Inflammatory macrophage treated with lipopolysaccharide for 1 hour (primary cell): ENCODE data around the gene PDE7B.
"Not testable (repeated sequence)": the region's sequence is repeated elsewhere in the genome, so short reads cannot be mapped to it uniquely, and the experiment has no call there.

Experiments
- DNase-seq, 2 donors: peaks; one replicate each; pipeline ENCODE4 v3.0.0-alpha.2; 2020 to 2022

Gene PDE7B

DNA sequence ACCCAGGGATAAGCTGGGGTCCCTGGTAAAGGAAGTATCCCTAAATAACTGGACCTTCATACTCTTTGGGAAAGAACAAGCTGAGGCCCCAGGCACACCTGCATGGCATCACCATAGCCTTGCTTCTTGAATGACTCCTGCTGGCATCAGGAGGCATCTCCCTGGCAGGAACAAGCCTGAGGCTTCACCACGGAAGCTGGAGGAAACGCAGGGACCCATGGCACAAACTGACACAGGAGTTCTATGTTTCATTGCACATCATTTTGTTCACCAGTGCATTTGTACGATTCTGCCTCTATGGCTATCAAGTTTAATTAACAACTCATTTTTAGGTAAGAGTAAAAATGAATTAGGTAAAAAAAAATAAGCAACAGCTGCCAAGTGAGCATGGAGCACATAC is 619 bp upstream of the PDE7B start:
- no peak for DNase-seq

DNA sequence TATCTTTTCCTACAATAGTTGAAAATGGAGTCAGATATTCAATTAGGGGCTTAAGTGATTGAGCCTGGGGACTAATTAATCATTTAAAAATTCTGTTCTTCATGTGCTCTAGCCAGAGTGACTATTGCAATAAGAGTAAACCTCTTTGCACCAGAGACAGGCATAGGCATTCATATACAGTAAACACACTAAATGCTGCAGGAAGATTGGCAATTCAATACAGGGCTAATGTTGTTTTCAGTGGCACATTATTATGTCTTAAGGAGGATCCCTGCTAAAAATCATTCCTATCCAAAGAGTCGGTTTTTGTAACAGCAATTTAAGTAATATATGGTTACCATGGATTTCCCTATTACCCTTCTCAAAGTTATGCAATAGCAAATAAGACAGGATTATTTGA is 1.2 kb downstream of the PDE7B start:
- no peak for DNase-seq

DNA sequence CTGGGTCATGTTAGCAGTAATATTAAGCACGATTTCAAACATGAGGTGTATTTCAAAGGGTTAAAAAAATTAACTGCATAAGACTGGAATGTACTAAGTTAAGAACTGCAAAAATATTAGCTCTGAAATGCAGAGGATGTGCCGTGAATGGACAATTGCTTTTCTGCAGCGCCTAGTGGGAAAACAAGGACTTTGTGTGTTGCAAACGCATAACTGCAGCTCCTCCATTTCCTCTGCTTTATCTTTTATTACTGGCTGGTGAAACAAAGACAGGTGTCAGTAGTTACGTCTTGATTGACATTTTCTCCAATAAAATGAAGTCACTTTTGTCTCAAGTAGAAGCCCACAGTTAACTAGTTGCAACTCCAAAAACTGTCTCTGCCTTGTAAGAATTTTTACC is 1.7 kb downstream of the PDE7B start:
- DNase-seq = no peak

DNA sequence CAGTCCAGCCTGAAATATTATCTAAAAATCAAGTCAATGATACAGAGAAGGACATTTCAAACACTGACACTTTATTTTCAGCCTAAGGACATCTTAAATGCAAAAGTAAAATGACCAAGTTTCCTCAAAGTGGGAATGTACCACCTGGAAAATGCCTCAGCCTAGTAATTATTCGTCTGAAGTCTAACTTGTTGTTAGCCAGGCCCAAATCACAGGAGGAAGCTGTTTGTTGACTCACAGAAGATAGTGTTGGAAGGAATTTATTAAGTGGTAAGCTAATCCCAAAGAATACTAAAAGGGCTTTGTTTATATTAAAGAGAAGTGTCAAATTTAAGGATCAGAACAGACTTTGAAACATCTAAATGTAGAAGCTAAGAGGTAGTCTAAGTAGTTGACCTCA is 2.5 kb downstream of the PDE7B start:
- DNase-seq = no peak

DNA sequence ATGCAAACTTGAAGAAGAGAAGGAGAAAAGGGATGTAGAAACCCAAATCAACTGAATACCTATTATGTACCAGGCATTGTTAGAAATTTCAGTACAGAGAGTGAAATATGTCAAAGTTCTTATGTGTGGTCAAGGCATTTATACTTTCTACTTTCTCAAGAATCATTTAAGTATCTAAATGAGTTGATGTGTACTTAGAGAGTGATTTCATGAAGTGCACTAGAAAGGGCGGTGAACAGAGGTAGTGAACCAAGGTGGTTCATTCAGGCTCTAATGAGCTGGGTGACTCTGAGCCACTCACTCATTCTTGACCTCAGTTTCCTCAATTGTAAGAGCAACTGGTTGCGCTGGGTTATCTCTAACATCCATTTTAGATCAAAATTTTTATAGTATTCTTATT is 3.3 kb downstream of the PDE7B start:
- DNase-seq = no peak

DNA sequence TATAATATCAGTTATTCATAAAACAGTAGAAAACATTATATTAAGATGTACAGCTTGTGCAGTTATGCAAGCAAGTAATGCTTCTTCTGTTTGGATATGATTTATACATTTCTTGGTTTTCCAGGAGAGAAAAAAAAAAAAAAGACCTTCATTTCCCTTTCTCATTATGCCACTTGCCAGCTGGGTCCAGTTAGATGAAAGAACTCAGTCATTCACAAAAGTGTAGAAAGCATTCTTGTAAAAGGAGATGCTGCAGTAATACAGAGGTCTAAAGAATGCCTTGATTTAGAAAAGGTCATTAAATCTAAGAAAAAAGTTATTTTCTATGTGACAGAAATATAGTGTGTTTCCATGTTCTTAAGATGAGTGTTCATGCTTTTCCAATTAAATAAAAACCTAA is 7.4 kb downstream of the PDE7B start:
- DNase-seq = no peak

DNA sequence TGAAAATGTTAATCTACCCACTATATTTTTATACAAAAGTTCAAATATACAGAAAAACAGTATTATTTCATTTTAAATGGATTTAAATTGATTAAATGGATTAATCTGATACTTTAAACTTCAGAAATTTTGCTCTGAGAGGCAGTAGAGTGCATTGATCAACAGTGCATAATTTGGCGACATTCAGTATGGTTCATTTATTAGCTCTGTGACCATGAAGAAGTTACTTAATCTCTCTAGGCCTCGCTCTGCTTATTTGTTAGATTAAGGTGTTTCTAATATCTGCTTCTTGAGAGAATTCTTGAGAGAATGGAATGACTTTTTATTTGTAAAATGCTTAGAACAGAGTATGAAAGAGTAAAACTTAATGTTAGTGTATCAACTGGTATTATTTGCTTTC is 8.9 kb downstream of the PDE7B start:
- DNase-seq = no peak

DNA sequence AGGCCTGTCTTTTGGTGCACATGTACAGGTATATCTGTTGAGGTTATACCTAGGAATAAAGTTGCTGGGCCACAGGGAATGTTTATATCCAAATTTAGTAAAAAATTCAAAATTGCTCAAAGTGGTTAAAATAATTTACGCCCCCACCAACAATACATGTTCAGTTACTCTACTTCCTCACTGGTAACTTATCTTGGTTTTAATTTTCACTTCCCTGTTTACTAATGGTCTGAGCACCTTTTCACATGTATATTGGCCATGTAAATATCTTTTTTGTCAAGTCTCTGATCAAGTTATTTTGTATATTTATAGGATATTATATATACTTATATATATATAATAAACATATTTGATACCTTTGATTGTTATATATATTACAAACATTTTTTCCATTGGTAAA is 9.7 kb downstream of the PDE7B start:
- DNase-seq = no peak

DNA sequence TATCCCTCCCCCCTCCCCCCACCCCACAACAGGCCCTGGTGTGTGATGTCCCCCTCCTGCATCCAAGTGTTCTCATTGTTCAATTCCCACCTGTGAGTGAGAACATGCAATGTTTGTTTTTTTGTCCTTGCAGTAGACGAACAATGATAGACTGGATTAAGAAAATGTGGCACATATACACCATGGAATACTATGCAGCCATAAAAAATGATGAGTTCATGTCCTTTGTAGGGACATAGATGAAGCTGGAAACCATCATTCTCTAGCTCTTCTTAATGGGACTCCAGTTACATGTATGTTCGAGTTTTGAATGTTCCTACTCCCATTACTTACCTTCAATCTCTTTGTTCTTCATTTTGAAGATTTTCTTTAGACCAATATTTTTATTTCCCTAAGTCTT is 13.4 kb downstream of the PDE7B start:
- DNase-seq = not testable (repeated sequence)

DNA sequence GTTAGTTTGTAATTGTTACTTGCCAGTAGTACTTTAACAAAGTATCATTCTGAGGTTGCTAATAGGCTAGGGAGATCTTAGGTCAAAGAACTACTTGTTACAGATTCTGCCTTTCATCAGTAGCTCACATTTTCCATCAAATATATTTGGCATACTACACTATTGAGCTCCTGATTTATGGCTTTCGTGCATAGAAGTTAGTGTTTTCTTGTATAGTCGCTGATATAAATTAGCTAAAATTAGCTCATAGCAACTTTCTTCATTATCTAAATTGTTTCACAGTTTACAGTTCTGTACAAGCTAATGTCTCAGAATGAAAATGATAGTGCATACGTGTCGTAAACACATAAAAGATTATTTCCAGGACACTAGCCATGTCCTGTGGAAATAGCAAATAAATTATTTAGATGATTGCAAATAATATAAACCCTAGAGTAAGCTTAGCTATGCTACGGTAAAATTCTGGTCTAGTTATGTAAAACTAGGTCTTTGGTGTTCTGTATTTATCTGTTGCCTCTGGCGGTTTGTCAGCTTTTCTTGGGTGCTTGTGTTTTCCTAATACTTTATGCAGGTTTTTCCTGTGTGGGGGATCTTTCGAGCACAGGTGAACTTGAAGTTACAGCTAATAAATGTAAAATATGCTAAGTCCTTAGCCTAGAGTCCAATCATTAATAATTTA is 15.1 kb downstream of the PDE7B start:
- no peak for DNase-seq

DNA sequence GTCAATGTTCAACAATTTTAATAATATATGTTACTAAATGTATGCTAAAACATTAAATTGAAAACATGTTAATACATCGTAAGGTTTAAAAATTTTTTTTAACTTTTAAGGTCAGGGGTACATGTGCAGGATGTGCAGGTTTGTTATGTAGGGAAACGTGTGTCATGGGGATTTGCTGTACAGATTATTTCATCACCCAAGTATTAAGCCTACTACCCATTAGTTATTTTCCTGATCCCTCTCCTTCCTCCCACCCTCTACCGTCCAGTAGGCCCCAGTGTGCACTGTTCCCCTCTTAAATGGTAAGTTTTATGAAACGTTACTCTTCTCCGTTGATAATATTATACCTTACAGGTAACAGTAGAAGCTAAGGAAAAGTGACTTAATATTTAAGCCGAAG is 15.8 kb downstream of the PDE7B start:
- DNase-seq = no peak

DNA sequence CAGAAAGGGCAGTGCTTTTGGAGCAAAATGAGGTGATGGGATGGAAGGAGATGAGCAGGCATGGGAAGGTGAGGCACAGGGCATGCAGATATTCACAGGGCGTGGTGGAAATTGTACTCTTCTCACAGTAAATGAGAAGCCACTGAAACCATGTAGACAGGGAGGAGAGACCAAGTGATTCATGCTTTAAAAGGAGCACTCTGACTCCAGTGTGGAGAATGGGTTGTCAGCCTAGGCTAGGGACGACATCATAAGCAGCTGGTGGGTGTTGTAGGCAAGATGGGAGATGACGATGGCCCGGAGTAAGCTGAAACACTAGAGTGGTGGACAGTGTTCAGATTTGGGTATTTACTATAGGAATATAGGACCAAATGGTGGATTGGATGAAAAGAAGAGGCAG is 18.4 kb downstream of the PDE7B start:
- no peak for DNase-seq

DNA sequence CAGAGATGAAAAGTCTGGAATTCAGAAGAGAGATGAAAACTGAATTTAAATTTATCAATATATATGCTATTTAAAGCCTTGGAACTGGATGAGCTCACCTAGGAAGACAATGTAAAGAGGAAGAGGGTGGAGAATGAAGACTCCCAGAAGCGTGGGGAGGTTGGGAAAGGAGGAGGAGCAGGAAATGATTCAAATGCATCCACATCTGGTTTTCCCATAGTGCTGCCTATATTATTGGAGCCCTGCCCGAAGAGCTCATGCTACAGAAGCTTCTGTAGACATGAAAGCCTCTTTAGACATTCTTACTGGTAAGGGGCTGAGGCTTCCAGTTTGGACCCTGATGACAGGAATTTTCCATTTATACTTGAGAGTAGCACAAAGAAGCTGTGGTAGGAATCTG is 19.2 kb downstream of the PDE7B start:
- peak; percentile 25 to 33 for DNase-seq

DNA sequence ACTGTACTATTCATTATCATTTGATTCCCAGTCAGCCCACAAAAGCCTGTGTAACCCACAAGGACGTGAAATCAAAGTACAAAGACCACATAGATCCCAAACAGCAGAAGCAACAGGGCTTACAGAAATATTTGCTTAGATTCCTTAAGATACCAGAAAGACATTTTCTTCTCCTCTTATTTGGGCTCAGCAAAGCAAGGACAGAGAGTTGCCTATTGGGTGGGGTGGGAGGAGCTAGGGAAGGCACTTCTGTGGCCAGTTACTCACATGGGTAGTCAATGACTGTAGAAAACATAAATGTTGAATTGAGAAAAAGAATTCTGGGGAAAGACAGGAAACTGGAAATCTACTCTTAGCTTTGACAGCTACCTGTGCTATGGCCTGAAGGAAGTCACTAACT is 19.8 kb downstream of the PDE7B start:
- DNase-seq = no peak

DNA sequence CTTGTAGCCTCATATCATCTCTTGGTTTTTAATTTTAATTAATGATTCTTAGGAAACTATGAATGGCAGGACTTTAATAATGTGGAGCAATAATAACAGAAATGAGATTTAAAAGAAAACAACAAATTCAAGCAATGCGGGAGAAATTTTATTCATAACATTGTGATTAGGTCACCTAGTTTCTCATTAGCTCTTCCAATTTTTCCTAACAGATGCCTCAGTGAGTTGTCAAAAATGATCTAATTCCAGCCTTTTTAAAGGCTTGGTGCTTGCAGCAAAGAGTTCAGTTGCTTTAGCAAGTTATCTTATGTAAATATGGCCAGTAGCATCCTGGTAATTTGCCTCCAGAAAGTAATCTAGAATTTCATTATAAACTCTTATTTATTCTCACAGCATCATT is 20.4 kb downstream of the PDE7B start:
- DNase-seq = no peak

DNA sequence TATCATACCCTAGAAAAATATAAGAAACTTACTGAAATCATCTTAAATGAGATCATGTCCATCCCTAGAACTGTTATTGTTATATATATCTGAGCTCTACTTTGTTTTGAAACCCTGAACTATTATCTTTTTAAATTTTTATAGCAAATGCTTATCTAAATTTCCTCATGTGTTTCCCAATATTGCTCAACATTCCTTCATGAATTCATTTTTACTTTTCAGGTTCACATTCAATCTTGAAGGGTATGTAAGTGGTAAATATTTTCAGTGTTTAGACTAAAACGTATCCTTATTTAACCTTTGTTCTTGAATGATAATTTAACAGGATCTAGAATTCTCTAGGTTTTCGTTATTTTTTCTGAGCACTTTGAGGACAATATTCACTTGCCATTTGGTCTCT is 23.9 kb downstream of the PDE7B start:
- DNase-seq = no peak

DNA sequence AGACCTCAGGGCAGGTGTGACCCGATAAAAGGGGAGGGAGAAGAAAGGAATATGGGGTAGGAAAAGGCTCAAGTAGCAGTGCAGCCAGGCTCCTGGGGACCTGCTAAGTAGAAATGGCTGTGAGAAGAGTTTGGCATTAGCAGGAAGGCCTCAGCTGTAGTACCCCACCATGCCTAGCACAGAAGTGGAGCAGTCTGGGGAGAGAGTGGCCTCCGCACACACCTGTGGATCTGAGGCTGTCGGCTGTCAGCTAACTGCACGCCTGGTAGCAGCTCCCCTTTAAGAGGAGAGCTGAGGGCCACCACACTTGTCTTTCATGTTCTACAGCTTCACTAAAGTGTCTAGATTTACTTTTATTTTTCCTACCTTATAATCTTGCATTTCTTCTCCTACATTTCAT is 24.6 kb downstream of the PDE7B start:
- DNase-seq = no peak

DNA sequence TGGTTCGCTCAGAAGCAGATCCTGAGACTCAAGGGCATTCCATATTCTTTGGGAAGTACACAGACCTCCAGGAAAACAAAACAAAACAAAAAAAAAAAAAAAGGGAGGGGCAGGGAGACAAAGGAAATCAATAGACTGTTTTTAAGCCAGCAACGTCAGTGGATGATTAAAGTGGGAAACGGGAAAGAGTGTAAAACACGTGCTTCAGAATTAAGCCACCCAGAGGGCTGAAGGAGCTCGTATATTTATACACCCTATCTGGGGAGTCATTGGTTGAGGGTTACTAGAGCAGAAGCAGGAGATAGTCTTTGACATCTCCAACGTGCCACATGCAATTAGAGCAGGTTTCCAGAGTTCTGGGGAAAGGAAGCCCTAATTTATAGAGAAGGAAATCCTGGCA is 26.2 kb downstream of the PDE7B start:
- DNase-seq = no peak

DNA sequence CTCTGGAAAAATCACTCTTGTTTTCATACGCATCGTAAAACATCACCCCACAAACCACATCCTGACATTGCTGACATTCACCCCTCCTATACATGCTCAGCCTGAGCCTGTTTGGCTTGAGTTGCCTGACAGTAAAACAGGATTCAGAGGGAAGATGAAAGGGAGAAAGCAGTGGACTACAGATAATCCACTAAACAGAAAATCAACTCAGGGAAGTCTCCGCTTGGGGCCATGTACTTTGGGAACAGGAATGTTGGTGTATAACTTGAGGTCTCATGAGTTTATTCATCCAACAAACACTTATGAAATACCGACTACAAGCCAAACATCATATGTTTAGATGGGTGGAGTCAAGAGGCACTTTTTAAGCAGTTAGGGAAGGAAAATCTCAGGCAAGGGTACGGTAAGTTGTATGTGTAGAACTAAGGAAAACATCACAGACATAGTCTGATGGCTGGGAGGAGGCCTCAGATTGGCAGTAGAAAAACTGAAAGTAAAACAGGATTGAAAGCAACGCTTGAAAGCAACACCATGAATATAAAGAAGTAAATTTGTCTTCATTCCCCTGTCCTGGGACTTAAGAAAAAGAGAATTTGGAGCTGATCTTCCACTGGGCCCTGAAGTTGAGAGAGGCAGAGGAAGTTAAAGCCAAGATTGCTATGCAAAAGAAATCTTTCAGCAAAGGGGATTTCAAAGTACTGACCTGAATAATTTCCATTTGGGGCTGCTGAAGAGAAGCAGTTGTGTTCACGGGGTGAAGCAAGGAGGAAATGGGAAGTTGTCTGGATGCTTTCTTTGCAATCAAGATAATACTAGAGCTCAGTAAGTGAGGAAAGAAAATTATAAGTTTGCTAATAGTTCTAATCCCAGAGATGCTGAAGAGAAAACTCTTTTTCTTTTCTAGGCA is 28.8 kb downstream of the PDE7B start:
- DNase-seq = peak; percentile 20 to 49

DNA sequence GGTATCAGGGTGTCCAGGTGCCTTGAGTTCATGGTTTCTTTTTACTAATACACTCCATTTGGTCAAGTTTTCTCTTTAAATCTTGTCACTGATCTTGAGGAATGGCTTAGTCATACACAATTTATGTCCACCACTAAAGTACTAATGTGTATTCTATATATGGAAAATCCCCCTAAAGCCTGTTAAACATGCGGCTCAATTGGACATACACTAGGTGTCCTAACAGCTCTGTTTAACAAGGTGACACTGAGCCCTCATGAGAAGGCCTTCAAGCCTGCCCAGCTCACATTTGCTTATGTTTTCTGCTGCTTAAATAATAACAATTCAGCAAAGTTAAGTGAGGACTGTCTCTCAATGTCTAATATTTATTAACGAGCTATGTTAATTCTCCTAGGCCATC is 31.5 kb downstream of the PDE7B start:
- no peak for DNase-seq

DNA sequence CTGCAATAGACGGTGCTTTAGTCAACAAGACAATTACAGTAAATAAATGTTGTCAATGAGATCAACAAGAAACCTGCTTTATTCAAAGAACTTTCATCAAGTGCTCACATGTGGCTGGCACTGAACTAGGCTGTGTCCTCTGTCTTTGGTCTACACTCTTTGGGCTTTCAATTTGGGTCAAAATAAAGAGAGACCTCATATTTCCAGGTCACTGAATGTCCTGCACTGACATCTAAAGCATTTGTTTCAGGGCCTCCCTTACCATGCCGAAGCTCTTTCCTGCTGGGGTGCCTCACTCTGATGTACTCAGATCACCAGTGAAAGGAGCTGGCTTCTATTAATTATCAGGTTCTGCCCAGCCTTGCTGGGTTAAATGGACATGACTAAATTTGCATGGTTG is 32.0 kb downstream of the PDE7B start:
- no peak for DNase-seq

DNA sequence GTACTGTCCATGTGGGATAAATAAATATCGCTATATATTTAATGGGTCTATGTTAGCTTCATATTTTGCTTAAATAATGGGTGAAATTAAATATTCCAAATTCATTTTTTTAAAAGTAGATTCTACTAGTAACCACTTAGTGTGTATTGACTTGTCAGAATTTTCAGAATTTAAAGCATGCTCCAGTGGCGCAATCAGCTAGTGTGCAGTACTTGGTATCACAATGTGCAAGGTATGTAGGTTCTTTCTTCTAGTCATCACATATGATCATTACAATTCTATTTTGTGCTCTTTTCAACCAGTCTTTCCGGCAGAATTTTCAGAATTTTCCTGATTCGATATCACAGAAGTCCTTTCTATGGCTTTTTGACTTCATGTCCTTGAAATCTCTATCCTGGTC is 32.6 kb downstream of the PDE7B start:
- no peak for DNase-seq

DNA sequence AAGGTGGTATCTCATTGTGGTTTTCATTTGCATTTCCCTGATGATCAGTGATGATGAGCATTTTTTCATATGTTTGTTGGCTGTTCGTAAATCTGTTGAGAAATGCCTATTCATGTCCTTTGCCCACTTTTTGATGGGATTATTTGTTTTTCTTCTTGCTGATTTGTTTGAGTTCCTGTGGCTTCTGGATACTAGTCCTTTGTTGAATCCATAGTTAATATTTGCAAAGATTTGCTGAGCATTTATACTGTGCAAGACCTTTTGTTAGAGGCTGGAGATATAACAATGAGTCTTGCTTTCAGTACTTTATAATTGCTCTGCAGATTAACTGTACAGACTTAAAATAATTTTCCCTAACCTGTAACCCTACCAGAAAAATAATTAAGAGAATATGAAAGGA is 35.6 kb downstream of the PDE7B start:
- no peak for DNase-seq

DNA sequence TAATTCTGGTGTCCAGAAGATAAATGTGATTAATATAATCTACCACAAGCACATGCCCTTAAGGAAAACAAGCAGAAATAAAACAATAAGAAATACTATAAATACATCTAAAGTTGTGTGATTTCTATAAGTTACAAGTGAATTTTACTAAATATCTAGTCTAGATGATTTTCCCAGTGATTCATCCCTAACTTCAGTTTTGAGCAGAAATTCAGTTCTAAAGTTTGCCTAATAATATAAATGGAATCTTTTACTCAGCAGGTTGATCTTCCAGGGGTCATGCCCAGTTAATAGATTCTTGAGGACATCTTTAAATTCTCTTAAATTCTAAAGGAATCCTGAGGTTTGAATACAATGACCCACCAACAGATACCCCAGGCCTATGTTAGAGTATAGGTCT is 37.3 kb downstream of the PDE7B start:
- DNase-seq = no peak

DNA sequence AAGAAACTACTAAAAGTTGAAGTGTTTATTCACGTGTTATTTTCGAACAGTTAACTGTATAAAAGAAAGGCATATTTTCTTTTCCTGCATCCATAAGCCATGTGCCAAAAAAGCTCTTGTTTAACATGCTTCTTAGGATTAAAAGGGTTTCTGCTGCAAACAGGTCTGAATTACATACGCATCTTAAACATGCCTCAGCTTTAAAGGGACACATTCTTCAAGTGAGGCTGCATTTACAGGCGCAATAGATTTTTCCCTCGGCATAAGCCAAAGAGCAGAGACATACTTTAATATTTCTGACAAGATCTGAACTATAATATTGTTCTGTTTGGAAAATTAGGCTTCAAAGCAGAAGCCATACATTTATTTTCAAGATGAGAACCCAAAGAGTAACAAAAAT is 39.4 kb downstream of the PDE7B start:
- DNase-seq = no peak
